Inflammatory macrophage treated with lipopolysaccharide for 1 hour (primary cell): ENCODE results near the gene CEP41.
A peak's percentile ranks its signal among the peaks of the same experiment; 100 is the strongest.

Experiments
- DNase-seq, 2 donors: peaks; one replicate each; pipeline ENCODE4 v3.0.0-alpha.2; 2020 to 2022

The CEP41 gene

DNA sequence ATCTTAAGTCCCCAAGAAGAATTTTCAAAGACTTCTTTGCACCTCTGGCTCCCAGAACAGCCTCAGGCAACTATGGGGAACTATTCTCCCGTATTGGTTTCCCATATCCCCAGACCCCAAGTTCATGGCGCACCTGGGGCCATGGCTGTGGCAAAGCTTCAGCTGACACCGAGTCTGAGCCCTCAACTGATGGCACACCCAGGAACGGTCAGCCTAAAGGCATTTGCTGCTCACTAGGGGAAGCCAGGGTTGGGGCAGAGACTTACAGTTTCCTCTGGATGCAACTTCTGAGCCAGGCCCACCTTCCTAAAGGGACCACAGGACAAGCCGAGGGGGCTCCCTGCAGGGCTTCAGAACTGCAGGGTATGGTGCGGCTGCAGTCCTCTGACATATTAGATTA lies 74.3 kb downstream of the CEP41 start:
- DNase-seq, result no peak

DNA sequence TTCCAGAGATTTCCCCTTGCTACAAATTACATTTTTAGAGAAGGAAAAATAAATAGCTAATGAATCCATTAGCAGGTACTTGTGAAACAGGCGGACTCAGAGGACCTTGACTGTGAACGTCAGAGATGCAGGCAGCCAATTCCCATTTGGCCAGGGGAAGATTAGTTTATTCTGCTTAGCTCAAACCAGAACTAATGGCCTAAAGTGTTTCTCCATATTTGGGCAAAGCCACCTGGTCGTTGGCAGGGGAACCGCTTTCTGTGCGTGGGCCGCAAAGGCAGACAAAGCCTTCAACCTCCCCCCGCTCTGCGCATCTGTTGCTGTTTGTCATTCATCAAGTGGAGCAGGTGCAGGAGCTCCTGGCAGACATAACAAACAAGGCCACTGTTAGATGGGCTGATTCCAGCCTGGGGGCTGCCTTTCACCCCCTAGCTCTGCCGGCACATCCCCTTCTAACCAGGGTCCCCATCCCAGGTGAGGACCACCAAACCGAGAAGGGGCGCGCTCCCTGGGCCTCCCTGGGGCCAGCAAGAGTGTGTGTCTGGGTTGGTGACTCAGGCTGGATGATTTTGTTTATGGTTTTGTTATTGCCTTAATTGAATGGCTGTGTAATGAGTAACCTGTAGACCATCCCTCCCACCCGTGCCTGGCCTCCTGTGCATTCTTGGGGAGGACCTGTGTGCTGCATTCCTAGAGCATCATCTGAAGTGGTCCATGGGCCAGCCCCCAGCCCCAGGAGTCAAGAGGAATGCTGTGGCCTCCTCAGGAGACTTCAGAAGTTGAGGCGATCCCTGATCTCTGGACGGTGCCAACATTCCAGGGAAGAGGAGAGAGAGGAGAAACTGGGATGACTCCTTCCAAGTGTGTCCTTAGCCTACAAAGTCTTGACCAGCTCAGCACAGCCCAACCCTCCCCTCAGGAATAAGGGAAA lies 75.0 kb downstream of the CEP41 start:
- no peak for DNase-seq

DNA sequence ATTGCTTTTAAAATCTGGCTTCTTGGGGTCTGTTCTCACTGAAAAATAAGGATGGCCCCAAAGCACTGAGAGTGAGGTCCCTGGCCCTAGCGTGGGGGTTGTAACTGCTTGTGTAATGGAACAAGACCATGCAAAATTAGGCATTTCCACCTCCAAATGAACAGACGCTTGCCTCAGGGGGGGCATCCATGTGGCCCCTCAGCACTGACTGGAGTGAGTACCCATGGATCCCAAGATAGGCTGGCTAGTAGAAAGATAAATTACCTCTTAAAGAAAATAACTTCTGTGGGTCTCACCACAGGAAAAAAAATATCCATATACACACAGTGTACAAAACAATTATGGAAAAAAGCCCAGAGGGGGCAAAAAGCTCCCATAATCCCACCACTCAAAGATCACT lies 75.7 kb downstream of the CEP41 start:
- no peak for DNase-seq

DNA sequence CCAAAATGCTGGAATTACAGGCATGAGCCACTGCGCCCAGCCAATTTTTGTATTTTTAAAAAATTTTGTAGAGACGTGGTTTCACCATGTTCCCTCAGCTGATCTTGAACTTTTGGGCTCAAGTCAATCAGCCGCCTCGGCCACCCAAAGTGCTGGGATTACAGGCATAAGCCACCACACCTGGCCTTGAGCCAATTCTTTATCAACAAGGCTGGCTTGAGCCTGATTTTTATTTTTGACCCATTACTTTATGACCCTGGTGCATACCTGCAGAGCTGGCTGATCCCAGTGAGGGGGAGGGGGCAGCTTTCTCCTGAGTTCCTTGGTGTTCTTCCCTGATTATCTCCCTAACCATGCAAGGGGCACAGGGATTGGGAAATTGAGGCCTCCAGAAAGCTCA lies 76.4 kb downstream of the CEP41 start:
- no peak for DNase-seq

DNA sequence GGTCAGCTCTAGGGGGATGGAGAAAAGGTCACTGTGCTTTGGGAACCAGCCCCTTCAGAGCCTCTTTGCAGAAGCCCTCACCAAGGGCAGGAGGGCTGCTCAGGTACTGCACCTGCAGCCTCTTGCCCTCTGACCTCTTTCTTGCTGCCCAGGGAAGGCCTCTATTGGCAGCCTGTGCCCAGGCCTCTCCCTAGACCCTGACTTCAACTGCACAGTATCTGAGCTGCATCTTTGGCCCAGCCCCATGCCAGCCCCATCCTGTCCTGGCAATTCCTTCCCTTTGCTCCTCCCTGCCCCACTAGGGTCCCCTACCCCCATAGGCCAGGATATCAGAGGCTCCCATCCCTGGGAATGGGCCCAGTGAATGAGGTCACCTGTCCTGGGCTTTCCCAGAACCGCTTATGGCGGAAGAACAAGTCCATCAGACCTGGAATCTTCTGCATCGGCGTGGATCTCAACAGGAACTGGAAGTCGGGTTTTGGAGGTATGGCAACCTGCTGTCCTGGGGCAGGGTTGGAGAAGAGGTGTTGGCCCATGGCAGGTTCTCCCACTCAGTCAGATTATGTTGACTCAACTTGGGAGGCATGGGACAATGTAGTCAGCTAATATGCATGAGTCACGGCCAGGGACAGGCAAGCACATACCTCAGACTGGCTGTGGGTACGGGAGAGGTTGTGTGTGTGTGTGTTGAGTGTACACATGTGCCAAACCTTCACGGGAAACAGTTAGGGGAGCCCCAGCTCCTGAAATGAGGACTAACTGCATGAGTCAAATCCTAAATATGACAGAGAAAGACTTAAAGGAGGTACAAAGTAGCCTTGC lies 77.6 kb downstream of the CEP41 start:
- peak in 1 of 2 donors; percentile 30 for DNase-seq

DNA sequence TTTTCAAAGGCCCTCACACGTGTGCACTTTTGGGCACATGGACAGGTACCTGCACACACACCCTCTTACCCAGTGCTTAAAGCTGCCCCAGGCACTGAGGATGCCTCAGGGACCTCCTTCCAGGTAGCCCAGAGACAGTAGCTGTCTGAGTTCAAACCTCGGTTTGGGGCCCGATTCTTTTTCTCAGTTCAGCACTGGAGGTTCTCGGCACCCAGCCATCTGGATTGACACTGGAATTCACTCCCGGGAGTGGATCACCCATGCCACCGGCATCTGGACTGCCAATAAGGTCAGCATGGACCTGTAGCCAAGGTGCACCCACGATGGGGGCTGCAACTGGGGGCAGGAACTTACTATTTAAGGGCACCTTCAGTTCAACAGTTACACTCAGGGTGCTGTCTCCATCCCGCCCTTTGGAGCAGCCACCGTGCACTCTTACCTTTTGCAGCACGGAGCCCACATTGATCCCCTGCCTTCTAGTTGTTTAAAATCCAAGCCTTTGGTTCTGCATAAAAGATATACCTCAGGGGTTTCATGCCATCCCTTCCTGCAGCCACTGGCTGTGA lies 78.5 kb downstream of the CEP41 start:
- DNase-seq, result no peak

DNA sequence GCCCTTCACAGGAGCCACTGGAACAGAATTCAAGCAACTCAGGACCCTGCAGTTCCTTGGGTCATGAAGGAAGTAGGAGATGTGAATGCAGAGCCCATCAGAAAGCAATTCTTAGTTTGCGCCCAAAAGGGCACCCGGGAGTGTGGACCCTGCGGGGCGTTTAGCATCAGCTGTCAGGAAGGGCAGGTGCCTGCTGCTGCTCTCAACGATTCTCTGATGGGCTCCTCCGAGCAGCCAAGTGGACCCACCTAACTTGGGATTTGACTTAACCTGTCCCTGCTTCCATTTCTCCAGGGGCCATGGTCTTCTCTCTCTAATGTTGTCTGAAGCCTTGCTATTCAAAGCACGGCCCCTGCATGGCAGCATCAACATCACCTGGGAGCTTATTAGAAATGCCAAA lies 79.1 kb downstream of the CEP41 start:
- DNase-seq, result no peak

DNA sequence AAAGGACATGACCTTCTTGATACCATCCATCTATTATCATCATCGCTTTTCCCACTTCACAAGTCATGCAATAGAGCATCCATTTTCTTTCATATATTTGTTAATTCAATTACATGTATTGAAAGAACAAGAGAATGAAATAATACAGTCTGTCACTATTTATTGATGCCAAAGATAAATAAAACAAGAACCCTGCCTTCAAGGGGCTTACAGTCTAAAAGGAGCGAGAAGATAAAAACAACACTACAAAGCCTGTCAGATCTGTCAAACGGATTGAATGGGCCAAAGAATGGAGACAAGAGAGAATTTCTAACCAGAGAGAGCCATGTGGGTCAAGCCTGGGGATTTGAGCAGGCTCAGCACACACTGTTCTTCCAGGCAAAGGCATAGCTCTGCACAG lies 80.3 kb downstream of the CEP41 start:
- no peak for DNase-seq

DNA sequence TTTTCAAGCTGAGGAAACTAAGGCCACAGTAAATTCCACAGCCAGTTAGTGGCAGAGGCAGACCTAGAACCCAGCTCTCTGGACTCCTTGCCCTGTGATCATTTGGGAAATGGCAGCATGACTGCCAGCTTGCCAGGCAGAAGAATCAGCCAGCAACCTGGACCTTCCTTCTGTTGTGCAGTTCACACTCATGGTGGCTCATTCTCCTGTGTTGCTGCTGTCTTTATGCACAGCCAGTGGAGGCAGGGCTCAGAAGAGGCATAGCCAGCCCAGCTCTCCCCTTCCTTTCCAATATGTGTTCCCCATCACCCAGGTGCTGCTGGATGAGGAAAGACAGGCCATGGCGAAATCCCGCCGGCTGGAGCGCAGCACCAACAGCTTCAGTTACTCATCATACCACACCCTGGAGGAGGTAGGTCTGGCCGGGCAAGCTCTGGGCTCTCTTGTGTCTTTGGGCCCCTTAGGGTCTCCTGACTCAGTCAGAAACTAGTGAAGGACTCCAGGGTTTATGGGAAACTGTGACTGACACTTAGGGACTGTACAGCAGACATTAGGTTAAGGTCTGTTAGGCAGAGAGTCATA lies 81.4 kb downstream of the CEP41 start:
- no peak for DNase-seq

DNA sequence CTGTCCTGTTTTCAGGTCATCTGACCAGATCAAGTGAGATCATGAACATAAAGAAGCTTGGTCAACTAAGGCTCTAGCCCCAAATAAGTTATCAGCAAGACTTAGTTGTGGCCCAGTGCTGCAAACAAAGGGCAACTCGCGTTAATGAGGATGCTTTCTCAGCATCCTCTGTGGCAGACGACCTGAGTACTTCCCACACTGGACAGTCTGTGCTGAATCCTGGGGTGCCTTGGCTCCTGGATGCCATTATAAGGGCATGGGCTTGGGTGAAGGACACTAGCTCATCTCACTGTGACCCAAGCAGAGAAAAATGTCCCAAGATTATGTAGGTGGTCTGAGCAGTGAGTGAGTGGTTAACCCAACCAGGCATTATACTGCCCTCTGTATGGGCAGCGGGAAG lies 82.3 kb downstream of the CEP41 start:
- no peak for DNase-seq

DNA sequence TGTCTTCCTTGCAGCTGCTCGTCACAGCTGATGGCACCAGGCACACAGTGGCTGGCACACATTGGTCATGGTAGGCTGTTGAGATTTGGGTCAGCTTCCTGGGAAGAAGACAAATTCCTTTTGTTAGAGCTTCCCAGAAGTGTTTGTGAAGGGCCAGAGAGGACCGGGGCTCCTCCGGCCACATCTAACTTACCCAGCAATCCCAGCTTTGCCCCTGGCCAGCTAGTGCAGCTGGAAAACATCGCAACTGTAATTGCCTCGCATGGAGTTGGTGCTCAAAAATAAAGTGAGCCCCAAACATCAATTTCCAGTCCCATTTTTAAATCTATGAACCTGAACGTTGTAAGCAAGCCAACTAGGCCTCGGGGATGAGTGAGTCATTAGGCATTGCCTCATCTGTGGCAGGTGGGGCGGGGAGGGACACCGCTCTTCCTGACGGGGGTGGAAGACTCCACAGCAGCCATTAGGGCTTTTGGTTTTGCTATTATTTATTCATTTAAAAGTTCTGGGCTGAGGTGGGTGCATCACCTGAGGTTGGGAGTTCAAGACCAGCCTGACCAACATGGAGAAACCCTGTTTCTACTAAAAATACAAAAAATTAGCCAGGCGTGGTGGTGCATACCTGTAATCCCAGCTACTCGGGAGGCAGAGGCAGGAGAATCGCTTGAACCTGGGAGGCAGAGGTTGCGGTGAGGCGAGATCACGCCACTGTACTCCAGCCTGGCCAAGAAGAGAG lies 83.8 kb downstream of the CEP41 start:
- peak in 1 of 2 donors; percentile 4 for DNase-seq

DNA sequence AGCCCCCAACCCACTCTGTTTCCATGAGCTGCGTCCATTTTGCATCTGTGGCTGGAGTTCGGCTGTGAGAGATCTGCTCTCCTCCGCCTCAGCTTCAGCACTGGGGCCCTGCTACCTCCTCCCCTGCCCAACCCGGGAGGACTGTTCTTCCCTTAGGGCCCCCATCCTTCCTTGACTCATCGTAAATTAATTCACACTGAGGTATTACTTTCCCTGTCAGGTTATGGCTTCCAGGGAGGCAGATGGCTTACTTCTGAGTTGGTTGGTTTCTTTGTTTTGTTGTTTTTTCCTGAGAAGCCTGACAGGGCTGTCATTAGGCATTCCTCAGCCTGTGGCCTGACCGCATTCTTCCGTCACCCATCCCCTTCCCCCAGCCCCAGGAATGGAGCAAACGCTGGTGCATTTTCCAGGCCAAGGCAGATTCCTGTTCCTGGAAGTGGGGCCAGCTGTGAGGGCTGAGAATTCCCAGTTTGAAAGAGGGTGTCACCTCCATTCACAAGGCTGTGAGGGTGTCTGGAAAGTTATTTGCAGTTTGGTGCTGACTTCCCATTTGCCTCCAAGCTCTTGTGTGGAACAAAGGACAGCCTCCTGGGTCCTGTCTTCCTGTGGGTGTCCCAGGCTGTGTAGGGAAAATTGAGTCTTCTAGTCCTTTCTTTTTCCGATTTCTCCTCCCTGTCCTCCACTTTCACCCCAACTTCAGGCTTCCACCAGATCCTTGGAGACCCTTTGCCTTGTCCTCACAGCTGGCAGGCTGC lies 84.5 kb downstream of the CEP41 start:
- no peak for DNase-seq

DNA sequence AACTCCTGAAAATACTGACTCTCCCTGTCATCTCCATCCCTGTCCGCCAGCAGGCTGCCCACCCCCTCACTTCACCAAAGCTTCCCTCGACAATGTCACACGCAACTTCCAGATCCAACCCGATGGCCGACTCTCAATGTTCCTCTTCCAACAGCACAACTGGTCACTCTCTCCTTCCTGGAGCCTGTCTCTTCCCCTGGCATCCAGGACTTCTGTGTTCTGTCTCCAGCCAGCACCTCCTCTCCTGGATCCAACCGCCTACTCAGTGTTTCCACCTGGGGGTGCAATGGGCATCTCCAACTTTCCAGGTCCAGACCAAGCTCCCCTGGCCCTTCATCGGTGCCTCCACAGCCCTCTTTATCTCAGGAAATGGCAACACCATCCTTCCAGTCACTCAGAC lies 87.6 kb downstream of the CEP41 start:
- DNase-seq, result no peak

DNA sequence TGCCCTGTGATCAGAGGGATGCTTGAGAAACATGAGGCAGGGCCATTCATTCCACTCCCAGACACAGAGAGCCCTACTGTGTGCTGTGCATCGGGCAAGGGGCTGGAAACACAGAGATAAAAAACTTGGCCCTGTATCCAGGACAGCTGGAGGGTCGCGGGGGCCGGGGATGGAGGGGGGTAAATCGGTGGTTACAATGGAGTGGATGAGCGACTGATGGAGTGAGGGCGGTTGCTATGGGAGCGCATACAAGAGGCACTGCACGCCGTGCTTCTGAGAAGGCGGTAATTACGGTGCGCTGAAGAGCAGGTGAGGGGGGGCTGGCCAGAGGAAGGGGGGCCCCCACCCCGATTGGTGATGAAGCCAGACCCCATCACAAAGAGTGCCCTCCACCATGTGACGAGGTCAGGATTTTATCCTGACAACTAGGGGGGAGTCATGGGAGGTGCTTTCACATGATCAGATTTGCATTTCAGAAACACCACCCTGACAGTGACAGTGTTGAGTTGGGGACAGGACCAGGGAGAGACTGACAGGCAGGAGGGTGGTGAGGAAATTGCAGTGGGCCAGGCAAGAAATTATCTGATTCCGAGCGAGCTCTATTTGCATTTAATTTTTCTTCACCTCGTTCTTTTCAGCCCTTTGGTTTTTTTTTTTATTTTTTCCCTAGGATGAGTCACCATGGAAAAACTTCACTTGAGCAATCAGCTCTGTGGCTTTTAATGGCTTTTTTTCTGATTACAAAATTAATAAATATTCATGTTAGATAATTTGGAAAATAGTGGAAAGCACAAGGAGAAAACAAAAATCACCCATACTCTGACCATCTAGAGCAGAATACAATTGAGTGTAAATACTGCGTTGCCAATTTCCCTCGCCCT lies 88.4 kb downstream of the CEP41 start:
- peak; percentile 30 to 34 for DNase-seq

DNA sequence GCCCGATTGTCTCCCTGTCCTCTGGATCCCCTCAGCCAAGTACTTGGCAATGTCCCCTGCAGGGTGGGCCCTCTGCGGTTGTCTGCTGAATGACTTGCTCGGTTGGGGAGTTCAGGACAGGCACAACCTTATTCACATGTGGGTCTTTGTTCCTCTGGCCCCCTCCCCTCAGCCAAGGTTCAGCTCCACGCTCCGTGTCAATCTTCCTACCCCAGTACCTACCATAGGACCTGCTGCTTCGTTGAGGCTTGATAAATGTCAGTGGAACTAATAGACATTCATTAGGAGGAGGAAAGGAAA lies 89.1 kb downstream of the CEP41 start:
- DNase-seq, result no peak

DNA sequence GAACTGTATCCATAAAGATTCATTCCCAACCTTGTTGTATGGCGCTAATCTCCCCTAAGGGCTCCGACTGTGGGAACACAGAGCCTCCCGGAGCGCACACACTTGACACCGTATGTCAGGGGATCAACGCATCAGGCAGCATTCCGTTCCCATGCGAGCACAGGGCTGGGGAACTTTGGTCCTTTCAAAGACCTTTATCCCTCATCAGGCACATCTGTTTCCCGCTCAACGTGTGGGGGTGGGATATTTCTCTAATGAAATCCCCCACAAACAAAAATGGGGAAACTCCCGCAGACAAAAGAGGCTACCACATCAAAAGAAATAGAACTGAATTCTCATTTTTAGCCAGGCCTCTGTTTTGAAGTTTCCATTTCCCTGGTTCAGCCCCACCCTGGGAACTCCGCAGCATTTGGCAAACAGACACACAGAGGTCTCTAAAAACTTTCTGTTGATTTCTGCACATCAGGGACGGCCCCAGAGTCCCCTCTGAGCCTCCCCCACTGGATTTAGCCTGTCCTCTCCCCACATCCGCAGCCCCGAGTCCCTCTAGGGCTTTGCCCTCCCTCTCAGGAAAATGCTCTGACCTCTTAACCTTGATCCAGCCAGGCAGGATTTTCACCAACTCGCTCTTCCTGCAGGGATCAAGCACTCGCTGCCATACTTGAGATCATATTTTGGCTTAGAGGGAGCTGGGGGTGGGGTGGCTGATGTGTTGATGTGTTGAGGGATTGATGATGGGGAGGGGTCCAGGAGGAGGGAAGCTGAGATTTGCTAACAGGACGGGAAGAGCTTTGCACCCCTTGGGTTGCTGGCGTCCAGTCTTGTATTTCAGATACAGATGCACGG lies 89.6 kb downstream of the CEP41 start:
- peak; percentile 14 to 27 for DNase-seq

DNA sequence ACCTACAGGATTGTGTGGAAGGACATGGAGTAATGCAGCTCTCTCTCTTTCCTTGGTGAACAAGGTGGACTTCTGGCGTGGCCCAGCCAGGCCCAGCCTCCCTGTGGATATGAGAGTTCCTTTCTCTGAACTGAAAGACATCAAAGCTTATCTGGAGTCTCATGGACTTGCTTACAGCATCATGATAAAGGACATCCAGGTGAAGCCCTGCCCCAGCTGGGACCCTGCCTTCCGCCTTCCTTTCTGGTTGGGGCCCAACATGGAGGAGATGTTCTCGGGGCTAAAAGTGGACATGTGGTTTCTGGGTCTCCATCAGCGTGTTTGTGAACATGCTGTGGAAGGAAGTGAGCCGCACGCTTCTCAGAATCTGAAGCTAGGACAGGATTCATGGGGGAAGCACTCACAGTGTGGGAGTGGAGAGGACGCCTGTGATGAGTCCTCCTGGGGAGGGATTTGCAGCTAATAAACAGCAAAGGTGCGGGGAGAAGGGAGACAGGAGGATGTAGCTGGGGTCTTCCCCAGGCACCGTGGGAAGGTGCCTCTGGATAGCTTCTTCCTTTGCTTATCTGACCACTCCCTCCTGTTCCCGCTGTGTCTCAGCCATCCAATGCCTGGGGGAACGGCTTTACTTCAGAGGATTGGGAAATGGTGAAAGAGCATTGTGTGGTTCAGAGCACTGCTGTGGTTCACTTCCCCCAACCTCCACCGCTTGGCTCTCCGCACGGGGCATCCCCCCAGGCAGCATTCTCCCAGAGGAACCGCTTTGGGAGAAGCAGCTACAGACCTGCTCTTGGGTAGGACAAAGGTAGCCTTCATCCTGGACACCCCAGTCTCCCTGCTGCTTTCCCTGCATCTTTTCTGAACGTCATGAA lies 90.7 kb downstream of the CEP41 start:
- DNase-seq, result peak; percentile 22 to 52

DNA sequence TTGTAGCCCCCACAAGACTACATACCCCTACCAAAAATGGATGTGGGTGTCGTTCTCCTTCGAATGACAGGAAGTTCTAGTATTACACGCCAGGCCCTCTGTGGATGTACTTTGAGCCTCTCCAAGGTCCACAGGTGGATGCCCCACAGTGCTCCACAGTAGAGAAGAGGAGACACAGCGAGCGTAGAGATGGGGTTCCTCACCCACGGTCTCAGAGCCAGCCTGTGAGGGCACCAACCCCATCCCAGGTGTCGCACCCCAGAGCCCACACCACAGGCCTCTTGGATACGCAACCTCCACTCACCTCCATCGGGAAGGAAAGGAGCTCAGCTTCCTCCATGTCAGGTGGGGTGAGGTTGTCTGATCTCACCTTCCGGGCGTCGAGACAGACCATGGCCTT lies 93.9 kb downstream of the CEP41 start:
- DNase-seq, result no peak
